ENCODE measurements around the gene ZC3H7A. TPM values are rescaled to one million over a fixed set of nuclear protein-coding genes. Genes with fewer than 3 reads are reported as not detected.

The ZC3H7A gene
- total RNA-seq, 1 experiment from 2014 or later: 63.5 TPM

GRCh38 chr16:11752856-11753255, 44.2 kb downstream of the ZC3H7A start:
- BruUV-seq (replicated peaks): no TSS peak
- Histone ChIP-seq H3F3A (ENCODE audit: insufficient read depth, low read depth) (peaks cover 5% of the 10 kb centered on the region; the same call in 1 of the 2 replicates), H2AFZ (no peak overlapping the region), H4K20me1 (ENCODE audit: insufficient read depth) (no peaks in the 10 kb centered on the region), H3K9me3 (ENCODE audit: insufficient read depth, low read depth) (no peaks in the 10 kb centered on the region), H3K36me3 (ENCODE audit: low read depth) (peaks cover 16% of the 10 kb centered on the region), H3K9me2 (ENCODE audit: insufficient read depth) (no peaks in the 10 kb centered on the region), H3K79me2 (ENCODE audit: low read depth) (no peaks in the 10 kb centered on the region), H3K27ac (no peak overlapping the region), H3K27me3 (ENCODE audit: insufficient read depth, low read depth) (no peaks in the 10 kb centered on the region), H3K4me3 (no peak overlapping the region), H3K4me2 (no peak overlapping the region), H3K4me1 (replicated peaks; ENCODE audit: insufficient read depth) (no peaks in the 10 kb centered on the region)
- TF ChIP-seq CTCF (conservative IDR thresholded peaks at IDR 0.05): no peak
- TF ChIP-seq EZH2 (IDR thresholded peaks at IDR 0.05; ENCODE audit: low read depth): no peak
- CTCF ChIA-PET: no interaction called here
- intact Hi-C loops (cut with micrococcal nuclease; ENCODE audit: unreplicated experiment): no loop called here
- POLR2A ChIA-PET (ENCODE audit: unreplicated experiment): no interaction called here
- no peak for DNase-seq

- H3F3A ChIP-seq (ENCODE audit: insufficient read depth, low read depth): peaks cover 5% of the 10 kb centered on the region; the same call in 1 of the 2 replicates
- no peaks in the 10 kb centered on the region for H3K79me2 ChIP-seq (ENCODE audit: low read depth)
- peaks cover 9% of the 10 kb centered on the region; the same call in 1 of the 2 replicates for H3K36me3 ChIP-seq (ENCODE audit: low read depth)
- H3K4me2 ChIP-seq: no peak overlapping the region
- no peaks in the 10 kb centered on the region for H3K4me1 ChIP-seq (replicated peaks; ENCODE audit: insufficient read depth)
- H2AFZ ChIP-seq: no peak overlapping the region
- no peaks in the 10 kb centered on the region for H3K27me3 ChIP-seq (ENCODE audit: insufficient read depth, low read depth)
- H3K27ac ChIP-seq: no peak overlapping the region
- intact Hi-C loops (cut with micrococcal nuclease; ENCODE audit: unreplicated experiment): no loop called here
- DNase-seq: no peak
- ChIA-PET CTCF (interaction anchor here (0.5 kb wide), 1 partner anchor 28 kb away, joined by 3 read pairs; no protein-coding TSS in a partner anchor), POLR2A (ENCODE audit: unreplicated experiment) (no interaction called here)
- BruUV-seq (replicated peaks): no TSS peak
- no peaks in the 10 kb centered on the region for H4K20me1 ChIP-seq (ENCODE audit: insufficient read depth)
- TF ChIP-seq CTCF (conservative IDR thresholded peaks at IDR 0.05): no peak
- TF ChIP-seq EZH2 (IDR thresholded peaks at IDR 0.05; ENCODE audit: low read depth): no peak
- H3K4me3 ChIP-seq: no peak overlapping the region
- H3K9me3 ChIP-seq (ENCODE audit: insufficient read depth, low read depth): no peaks in the 10 kb centered on the region
- H3K9me2 ChIP-seq (ENCODE audit: insufficient read depth): no peaks in the 10 kb centered on the region
These were observed 47.0 kb downstream of the ZC3H7A start for GRCh38 chr16:11750056-11750455.

DNA sequence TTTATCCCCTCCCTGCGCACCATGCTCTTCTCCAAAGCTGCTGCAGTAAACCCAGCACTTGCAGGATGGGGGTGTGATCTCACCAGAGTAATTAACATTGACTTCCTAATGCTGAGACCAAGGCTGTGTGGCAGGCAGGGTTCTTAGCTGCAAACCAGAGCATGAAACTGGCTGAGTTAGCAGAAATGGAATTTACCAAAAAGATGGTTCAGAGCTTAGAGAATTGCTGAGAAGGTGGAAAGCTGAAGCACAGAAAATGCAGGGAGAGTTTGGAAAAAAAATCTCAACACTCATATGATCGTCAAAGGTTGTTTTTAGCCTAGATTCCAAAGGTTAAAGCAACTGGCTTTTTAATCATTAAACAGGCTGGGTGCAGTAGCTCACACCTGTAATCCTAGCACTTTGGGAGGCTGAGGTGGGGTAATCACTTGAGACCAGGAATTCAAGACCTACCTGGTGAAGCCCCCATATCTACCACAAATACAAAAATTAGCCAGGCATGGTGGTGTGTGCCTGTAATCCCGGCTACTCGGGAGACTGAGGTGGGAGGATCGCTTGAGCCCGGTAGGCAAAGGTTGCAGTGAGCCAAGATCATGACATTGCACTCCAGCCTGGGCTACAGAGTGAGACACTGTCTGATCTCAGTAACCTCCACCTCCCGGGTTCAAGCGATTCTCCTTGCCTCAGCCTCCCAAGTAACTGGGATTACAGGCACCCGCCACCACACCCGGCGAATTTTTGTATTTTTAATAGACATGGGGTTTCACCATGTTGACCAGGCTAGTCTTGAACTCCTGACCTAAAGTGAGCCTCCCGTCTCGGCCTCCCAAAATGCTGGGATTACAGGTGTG, 48.4 kb downstream of the ZC3H7A start:
- H3K79me2 ChIP-seq (ENCODE audit: low read depth): no peaks in the 10 kb centered on the region
- intact Hi-C loops (cut with micrococcal nuclease; ENCODE audit: unreplicated experiment): loop anchor here (10.0 kb wide), 1 partner anchor 596 kb away; no protein-coding TSS in a partner anchor
- no peak overlapping the region for H2AFZ ChIP-seq
- no peaks in the 10 kb centered on the region for H3K9me2 ChIP-seq (ENCODE audit: insufficient read depth)
- peaks cover 4% of the 10 kb centered on the region; the same call in 1 of the 2 replicates for H3K4me1 ChIP-seq (replicated peaks; ENCODE audit: insufficient read depth)
- TF ChIP-seq EZH2 (IDR thresholded peaks at IDR 0.05; ENCODE audit: low read depth) (no peak), CTCF (conservative IDR thresholded peaks at IDR 0.05) (no peak)
- no peak overlapping the region for H3K27ac ChIP-seq
- H3K4me2 ChIP-seq: no peak overlapping the region
- no peak overlapping the region for H3K4me3 ChIP-seq
- H3F3A ChIP-seq (ENCODE audit: insufficient read depth, low read depth): peaks cover 11% of the 10 kb centered on the region; the same call in 1 of the 2 replicates
- H3K9me3 ChIP-seq (ENCODE audit: insufficient read depth, low read depth): no peaks in the 10 kb centered on the region
- no peaks in the 10 kb centered on the region for H4K20me1 ChIP-seq (ENCODE audit: insufficient read depth)
- ChIA-PET CTCF (no interaction called here), POLR2A (ENCODE audit: unreplicated experiment) (interaction anchor here (0.5 kb wide), 1 partner anchor 52 kb away, joined by 8 read pairs; no protein-coding TSS in a partner anchor)
- H3K27me3 ChIP-seq (ENCODE audit: insufficient read depth, low read depth): no peaks in the 10 kb centered on the region
- BruUV-seq (replicated peaks): no TSS peak
- no peak for DNase-seq
- peaks cover 5% of the 10 kb centered on the region; the same call in 1 of the 2 replicates for H3K36me3 ChIP-seq (ENCODE audit: low read depth)
